Thyroid gland (tissue), 4 donors: ENCODE data around the gene PLCB1. TPM values are rescaled to one million over a fixed set of nuclear protein-coding genes. Genes with fewer than 3 reads are reported as not detected.
"Not testable (repeated sequence)": the region's sequence is repeated elsewhere in the genome, so short reads cannot be mapped to it uniquely, and the experiment has no call there.

ENCODE experiments used
- DNase-seq, 2 donors: peaks; one replicate each; pipeline ENCODE4 v3.0.0-alpha.2; 2019
- H3K27ac ChIP-seq, 3 donors: fragments of 200-600 bp; sonication (generic); 1 replicate in 2 of 3; 2 replicates in 1 of 3; pipeline ENCODE4 v1.5.1; 2016 to 2019; ENCODE audit warnings: mild to moderate bottlenecking in 1 of 3, moderate library complexity in 1 of 3
- H3K27me3 ChIP-seq: fragments of 200-600 bp; sonication (generic); one replicate; pipeline ENCODE4 v1.5.1; 2019
- H3K36me3 ChIP-seq, 2 donors: fragments of 200-600 bp; sonication (generic); one replicate each; pipeline ENCODE4 v1.5.1; 2016 to 2019
- H3K4me1 ChIP-seq, 2 donors: fragments of 200-600 bp; sonication (generic); one replicate each; pipeline ENCODE4 v1.5.1; 2017 to 2019
- H3K4me3 ChIP-seq, 3 donors: fragments of 200-600 bp; sonication (generic); replicated peaks in 1 of 3; 1 replicate in 2 of 3; 2 replicates in 1 of 3; pipeline ENCODE4 v1.5.1; 2016; ENCODE audit warnings: mild to moderate bottlenecking in 1 of 3
- H3K9me3 ChIP-seq: fragments of 200-600 bp; sonication (generic); one replicate; pipeline ENCODE4 v1.5.1; 2017
- POLR2A ChIP-seq, 2 donors: fragments of 450-650 bp; IDR thresholded peaks; one replicate each; pipeline ENCODE4 v1.6.1; 2017; ENCODE audit warnings: antibody characterized with exemption in 2 of 2, mild to moderate bottlenecking in 2 of 2, moderate library complexity in 1 of 2
- WGBS, 2 donors: methylation state at CpG; one replicate each; pipeline ENCODE4 v1.1.5; 2017; 5-methylcytosine and 5-hydroxymethylcytosine counted together
- intact Hi-C: fragments of 100-400 bp; cut with DNase I; formaldehyde crosslinking; loops from one replicate; pipeline ENCODE4 v1.15.1; 2023
- total RNA-seq, 4 donors: library from RNA; depleted of rRNA; stranded (reverse); fragments of >200 nt; gene quantifications; one replicate each; pipeline ENCODE4 v1.2.3, GENCODE V29; 2016
- TF ChIP-seq, protein P1 (sequence below), 6 experiments: fragments of 200-600 bp in 3 of 6; fragments of 450-650 bp in 3 of 6; sonication (generic) in 3 of 6; IDR thresholded peaks; one replicate each; pipeline ENCODE4 v1.5.1; 2016 to 2019; ENCODE audit warnings: antibody characterized with exemption in 6 of 6, mild to moderate bottlenecking in 2 of 6, inconsistent platforms in 1 of 6, moderate library complexity in 1 of 6

Gene PLCB1
- total RNA-seq, 4 donors from 2014 or later: 7.3 to 14.1 (median 11.0) TPM

DNA sequence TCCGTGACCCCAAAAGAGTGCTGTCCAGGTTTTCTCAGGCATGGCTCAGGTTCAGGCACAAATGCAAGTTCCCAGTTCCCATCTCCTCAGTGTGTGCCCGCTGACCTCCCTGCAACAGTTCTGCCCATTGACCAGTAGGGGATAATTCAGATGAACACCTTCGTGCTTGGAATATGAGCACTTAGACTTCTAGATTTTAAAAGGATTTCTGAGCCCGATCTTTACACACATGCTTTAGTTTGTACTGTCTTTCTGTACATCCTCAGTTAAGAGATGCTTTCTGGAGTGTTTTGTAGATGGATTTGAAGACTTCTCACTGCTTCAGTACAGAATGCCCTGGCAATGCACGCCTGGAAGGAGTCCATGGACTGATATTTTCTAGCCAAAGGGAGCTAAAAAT lies 697.2 kb downstream of the PLCB1 start:
- intact Hi-C loops: no loop called here
- 91 to 94% methylated on average over 5 of the region's 5 CpGs for WGBS, 2 donors
- TF ChIP-seq, protein P1, sequence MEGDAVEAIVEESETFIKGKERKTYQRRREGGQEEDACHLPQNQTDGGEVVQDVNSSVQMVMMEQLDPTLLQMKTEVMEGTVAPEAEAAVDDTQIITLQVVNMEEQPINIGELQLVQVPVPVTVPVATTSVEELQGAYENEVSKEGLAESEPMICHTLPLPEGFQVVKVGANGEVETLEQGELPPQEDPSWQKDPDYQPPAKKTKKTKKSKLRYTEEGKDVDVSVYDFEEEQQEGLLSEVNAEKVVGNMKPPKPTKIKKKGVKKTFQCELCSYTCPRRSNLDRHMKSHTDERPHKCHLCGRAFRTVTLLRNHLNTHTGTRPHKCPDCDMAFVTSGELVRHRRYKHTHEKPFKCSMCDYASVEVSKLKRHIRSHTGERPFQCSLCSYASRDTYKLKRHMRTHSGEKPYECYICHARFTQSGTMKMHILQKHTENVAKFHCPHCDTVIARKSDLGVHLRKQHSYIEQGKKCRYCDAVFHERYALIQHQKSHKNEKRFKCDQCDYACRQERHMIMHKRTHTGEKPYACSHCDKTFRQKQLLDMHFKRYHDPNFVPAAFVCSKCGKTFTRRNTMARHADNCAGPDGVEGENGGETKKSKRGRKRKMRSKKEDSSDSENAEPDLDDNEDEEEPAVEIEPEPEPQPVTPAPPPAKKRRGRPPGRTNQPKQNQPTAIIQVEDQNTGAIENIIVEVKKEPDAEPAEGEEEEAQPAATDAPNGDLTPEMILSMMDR (IDR thresholded peaks at IDR 0.05): peak in 1 of 6 experiments; percentile 13
- no peak for TF ChIP-seq POLR2A (IDR thresholded peaks at IDR 0.05)
- H3K4me1 ChIP-seq: no peaks in the 10 kb centered on the region
- no peak overlapping the region for H3K27ac ChIP-seq
- no peak for DNase-seq
- no peaks in the 10 kb centered on the region for H3K36me3 ChIP-seq
- no peak overlapping the region for H3K4me3 ChIP-seq
- H3K27me3 ChIP-seq: no peaks in the 10 kb centered on the region
- H3K9me3 ChIP-seq: no peaks in the 10 kb centered on the region

DNA sequence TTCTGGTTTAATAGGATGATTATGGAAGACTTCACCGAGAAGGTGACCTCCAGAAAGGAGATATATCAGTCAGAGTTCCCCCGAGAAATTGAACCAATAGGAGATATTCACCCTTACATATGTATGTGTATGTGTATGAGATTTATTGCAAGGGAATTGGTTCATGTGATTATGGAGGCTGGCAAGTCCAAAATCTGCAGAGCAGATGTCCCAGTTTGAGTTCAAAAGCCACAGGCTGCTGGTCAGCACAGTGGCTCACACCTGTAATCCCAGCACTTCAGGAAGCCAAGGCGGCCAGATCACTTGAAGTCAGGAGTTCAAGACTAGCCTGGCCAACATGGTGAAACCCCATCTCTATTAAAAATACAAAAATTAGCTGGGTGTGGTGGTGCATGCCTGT lies 702.2 kb downstream of the PLCB1 start:
- WGBS, 2 donors: 97% methylated on average over 3 of the region's 3 CpGs
- DNase-seq, H3K27ac ChIP-seq, H3K4me3 ChIP-seq, H3K9me3 ChIP-seq, H3K36me3 ChIP-seq, H3K27me3 ChIP-seq, intact Hi-C loops: not testable (repeated sequence)
- peaks cover 0 to 27% of the 10 kb centered on the region in 2 donors for H3K4me1 ChIP-seq

DNA sequence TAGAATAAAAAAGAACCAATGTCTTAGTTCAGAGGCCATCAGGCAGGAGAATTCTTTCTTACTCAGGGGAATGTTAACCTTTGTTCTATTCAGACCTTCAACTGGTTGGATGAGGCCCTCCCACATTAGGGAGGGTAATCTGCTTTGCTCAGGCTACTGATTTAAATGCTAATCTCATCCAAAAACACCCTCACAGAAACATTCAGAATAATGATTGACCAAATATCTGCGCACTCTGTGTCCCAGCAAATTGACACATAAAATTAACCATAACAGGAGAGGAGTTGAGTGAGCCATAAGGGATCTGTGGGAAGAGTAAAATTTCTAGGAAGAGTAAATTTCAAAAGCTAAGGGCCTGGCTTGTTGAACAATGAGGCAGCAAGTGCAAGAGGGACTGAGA lies 702.8 kb downstream of the PLCB1 start:
- DNase-seq: no peak
- no peaks in the 10 kb centered on the region for H3K27me3 ChIP-seq
- whole genome bisulfite sequencing, 2 donors: 90 to 100% methylated on average over 1 of the region's 1 CpG
- H3K4me3 ChIP-seq: no peak overlapping the region
- TF ChIP-seq POLR2A (IDR thresholded peaks at IDR 0.05): no peak
- TF ChIP-seq, protein P1 (IDR thresholded peaks at IDR 0.05): no peak
- peaks cover 0 to 27% of the 10 kb centered on the region in 2 donors for H3K4me1 ChIP-seq
- intact Hi-C loops: no loop called here
- peak overlapping the region in 1 of 3 donors; percentile 69 for H3K27ac ChIP-seq
- no peaks in the 10 kb centered on the region for H3K36me3 ChIP-seq
- H3K9me3 ChIP-seq: no peaks in the 10 kb centered on the region

DNA sequence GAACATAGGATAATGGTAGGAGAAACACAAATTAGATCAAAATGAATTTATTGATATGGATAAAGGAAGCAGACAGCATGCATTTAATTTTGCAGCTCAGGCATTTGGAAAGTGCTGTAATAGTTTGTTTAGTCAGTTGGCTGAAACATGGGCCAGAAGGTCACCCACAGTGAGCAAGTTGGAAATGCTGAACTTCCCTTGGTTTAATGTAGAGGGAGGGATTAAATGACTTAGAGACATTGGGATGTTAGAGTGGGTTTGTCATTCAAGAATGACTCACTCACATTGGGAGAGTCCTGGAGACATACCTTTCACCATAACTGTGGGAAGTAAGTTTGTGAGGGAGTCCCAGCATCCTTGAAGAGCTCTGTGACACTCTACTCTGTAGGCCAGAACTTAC lies 705.3 kb downstream of the PLCB1 start:
- Histone ChIP-seq H3K36me3 (no peaks in the 10 kb centered on the region), H3K9me3 (no peaks in the 10 kb centered on the region), H3K4me1 (peaks cover 0 to 27% of the 10 kb centered on the region in 2 donors), H3K27me3 (no peaks in the 10 kb centered on the region), H3K27ac (no peak overlapping the region), H3K4me3 (no peak overlapping the region)
- TF ChIP-seq POLR2A (IDR thresholded peaks at IDR 0.05): no peak
- TF ChIP-seq, protein P1 (IDR thresholded peaks at IDR 0.05): no peak
- DNase-seq: no peak
- intact Hi-C loops: no loop called here

DNA sequence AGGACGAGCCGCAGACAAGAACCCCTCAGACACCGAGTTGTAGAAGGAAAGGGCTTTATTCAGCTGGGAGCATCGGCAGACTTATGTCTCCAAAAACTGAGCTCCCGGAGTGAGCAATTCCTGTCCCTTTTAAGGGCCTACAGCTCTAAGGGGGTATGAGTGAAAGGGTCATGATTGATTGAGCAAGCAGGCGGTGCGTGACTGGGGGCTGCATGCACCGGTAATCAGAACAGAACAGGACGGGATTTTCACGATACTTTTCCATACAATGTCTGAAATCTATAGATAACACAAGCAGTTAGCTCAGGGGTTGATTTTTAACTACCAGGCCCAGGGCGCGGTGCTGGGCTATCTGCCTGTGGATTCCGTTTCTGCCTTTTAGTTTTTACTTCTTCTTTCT lies 710.5 kb downstream of the PLCB1 start:
- Histone ChIP-seq H3K27me3 (no peaks in the 10 kb centered on the region), H3K27ac (no peak overlapping the region), H3K4me1 (peaks cover 0 to 2% of the 10 kb centered on the region in 2 donors), H3K4me3 (no peak overlapping the region), H3K36me3 (no peaks in the 10 kb centered on the region), H3K9me3 (no peaks in the 10 kb centered on the region)
- TF ChIP-seq, protein P1 (IDR thresholded peaks at IDR 0.05): no peak
- TF ChIP-seq POLR2A (IDR thresholded peaks at IDR 0.05): no peak
- DNase-seq: no peak
- 92 to 93% methylated on average over 13 of the region's 13 CpGs for whole genome bisulfite sequencing, 2 donors
- intact Hi-C loops: no loop called here

DNA sequence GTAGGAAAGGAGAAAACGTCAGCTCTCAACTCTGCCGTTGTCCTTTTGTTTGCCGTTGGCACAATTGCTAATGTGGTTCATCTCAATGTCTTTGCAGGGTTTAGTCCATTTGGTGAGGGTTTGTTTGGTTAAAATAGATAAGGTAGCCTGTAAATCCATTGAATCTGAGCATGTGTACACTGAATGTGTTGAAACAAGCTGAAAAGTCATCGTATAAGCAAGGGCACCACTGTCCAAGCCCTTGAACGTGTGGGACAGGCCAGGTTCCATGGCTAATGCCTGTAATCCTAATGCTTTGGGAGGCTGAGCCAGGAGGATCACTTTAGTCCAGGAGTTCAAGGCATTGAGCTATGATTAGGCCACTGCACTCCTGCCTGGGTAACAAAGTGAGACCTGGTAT lies 712.1 kb downstream of the PLCB1 start:
- Histone ChIP-seq H3K27ac (no peak overlapping the region), H3K4me1 (no peaks in the 10 kb centered on the region), H3K9me3 (no peaks in the 10 kb centered on the region), H3K4me3 (no peak overlapping the region), H3K36me3 (no peaks in the 10 kb centered on the region), H3K27me3 (no peaks in the 10 kb centered on the region)
- 91 to 93% methylated on average over 5 of the region's 5 CpGs for WGBS, 2 donors
- no peak for DNase-seq
- intact Hi-C loops: no loop called here
- TF ChIP-seq, protein P1 (IDR thresholded peaks at IDR 0.05): no peak
- TF ChIP-seq POLR2A (IDR thresholded peaks at IDR 0.05): no peak
